Keratinocyte (primary cell): ENCODE results near the gene SMURF1.
"Not testable (repeated sequence)": the region's sequence is repeated elsewhere in the genome, so short reads cannot be mapped to it uniquely, and the experiment has no call there.

ENCODE experiments used
- EZH2 ChIP-seq: IDR thresholded peaks from one replicate; pipeline ENCODE4 v1.6.1; 2012; ENCODE audit warnings: inconsistent platforms, mild to moderate bottlenecking, low read length, moderate library complexity
- TF ChIP-seq, protein P1 (sequence below), 3 experiments: IDR thresholded peaks in 1 of 3; conservative IDR thresholded peaks in 1 of 3; optimal IDR thresholded peaks in 1 of 3; 2 replicates in 2 of 3; 3 replicates in 1 of 3; pipeline versions ENCODE3 to v1.5.1; 2011; ENCODE audit warnings: low read length in 3 of 3, mild to moderate bottlenecking in 3 of 3, moderate library complexity in 2 of 3, control low read depth in 1 of 3, inconsistent platforms in 1 of 3; ENCODE audit not compliant: insufficient read depth in 2 of 3; ENCODE audit errors: extremely low read depth in 1 of 3

DNA sequence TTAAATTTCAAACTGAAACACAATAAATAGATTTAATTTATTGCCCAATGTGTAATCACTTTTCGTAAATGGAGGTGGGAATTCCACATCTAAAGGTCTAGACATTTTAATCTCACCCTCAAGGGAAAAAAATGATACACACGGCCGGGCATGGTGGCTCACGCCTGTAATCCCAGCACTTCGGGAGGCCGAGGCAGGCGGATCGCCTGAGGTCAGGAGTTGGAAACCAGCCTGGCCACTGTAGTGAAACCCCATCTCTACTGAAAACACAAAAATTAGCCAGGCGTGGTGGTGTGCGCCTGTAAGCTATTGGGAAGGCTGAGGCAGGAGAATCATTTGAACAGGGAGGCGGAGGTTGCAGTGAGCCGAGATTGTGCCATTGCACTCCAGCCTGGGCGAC is 42.4 kb downstream of the SMURF1 start:
- not testable (repeated sequence) for TF ChIP-seq EZH2
- TF ChIP-seq, protein P1, sequence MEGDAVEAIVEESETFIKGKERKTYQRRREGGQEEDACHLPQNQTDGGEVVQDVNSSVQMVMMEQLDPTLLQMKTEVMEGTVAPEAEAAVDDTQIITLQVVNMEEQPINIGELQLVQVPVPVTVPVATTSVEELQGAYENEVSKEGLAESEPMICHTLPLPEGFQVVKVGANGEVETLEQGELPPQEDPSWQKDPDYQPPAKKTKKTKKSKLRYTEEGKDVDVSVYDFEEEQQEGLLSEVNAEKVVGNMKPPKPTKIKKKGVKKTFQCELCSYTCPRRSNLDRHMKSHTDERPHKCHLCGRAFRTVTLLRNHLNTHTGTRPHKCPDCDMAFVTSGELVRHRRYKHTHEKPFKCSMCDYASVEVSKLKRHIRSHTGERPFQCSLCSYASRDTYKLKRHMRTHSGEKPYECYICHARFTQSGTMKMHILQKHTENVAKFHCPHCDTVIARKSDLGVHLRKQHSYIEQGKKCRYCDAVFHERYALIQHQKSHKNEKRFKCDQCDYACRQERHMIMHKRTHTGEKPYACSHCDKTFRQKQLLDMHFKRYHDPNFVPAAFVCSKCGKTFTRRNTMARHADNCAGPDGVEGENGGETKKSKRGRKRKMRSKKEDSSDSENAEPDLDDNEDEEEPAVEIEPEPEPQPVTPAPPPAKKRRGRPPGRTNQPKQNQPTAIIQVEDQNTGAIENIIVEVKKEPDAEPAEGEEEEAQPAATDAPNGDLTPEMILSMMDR (optimal IDR thresholded peaks at IDR 0.05 in 1 of 3, IDR thresholded peaks at IDR 0.05 in 1 of 3, conservative IDR thresholded peaks at IDR 0.05 in 1 of 3; ENCODE audit: extremely low read depth in 1 of 3, insufficient read depth in 2 of 3, low read length in 3 of 3): not testable (repeated sequence)
